B cell (primary cell): ENCODE data around the gene DSCAML1. TPM values are rescaled to one million over a fixed set of nuclear protein-coding genes. Genes with fewer than 3 reads are reported as not detected.

ENCODE experiments used
- ATAC-seq: fragments of 200-7000 bp; cut with Tn5 transposase; one replicate; pipeline ENCODE4 v1.10.0; 2021; ENCODE audit warnings: low read depth, mild to moderate bottlenecking, moderate number of reproducible peaks, moderate library complexity
- CTCF ChIA-PET: fragments of 350-600 bp; sonication (Branson Sonifier 250); formaldehyde crosslinking; loops from one replicate; lab custom pipeline; 2021; ENCODE audit warnings: antibody characterized with exemption, inconsistent platforms; lab: Charles Lee
- POLR2A ChIA-PET: fragments of 350-600 bp; sonication (Branson Sonifier 250); formaldehyde crosslinking; loops from one replicate; lab custom pipeline; 2021; ENCODE audit warnings: antibody characterized with exemption; lab: Charles Lee
- DNase-seq: peaks from one replicate; pipeline ENCODE4 v3.0.0; 2013
- H2AFZ ChIP-seq: 2 replicates; pipeline ENCODE4 v1.6.1; 2012; ENCODE audit warnings: mild to moderate bottlenecking, low read depth, low read length; ENCODE audit not compliant: insufficient read depth, poor library complexity, severe bottlenecking
- H3K27ac ChIP-seq, 2 donors: 1 replicate in 1 of 2; 2 replicates in 1 of 2; pipeline ENCODE4 v1.5.1; 2012 to 2013; ENCODE audit warnings: low read length in 2 of 2, mild to moderate bottlenecking in 2 of 2, moderate library complexity in 1 of 2
- H3K27me3 ChIP-seq, 4 experiments: fragments of 200-600 bp in 1 of 4; sonication (generic) in 1 of 4; replicated peaks in 1 of 4; 1 replicate in 2 of 4; 2 replicates in 2 of 4; pipeline versions ENCODE4 v1.6.1 to v1.7.0; 2013 to 2016; ENCODE audit warnings: low read length in 3 of 4, mild to moderate bottlenecking in 2 of 4, mixed read lengths in 1 of 4, moderate library complexity in 1 of 4; ENCODE audit not compliant: insufficient read depth in 4 of 4, control insufficient read depth in 3 of 4; ENCODE audit errors: control extremely low read depth in 1 of 4
- H3K36me3 ChIP-seq, 2 experiments: replicated peaks in 1 of 2; 1 replicate in 1 of 2; 2 replicates in 1 of 2; pipeline versions ENCODE4 v1.6.1 to v1.7.1; 2013; ENCODE audit warnings: low read length in 1 of 2; ENCODE audit not compliant: insufficient read depth in 2 of 2, control insufficient read depth in 1 of 2; ENCODE audit errors: control extremely low read depth in 1 of 2, extremely low read depth in 1 of 2
- H3K4me1 ChIP-seq, 2 donors: fragments of 200-600 bp in 1 of 2; sonication (generic) in 1 of 2; 1 replicate in 1 of 2; 2 replicates in 1 of 2; pipeline versions ENCODE4 v1.5.1 to v1.6.1; 2013 to 2017; ENCODE audit warnings: low read length in 2 of 2; ENCODE audit not compliant: control insufficient read depth in 2 of 2, insufficient read depth in 2 of 2
- H3K4me2 ChIP-seq: replicated peaks from 2 replicates; pipeline ENCODE3; 2012; ENCODE audit warnings: mild to moderate bottlenecking, low read depth, low read length; ENCODE audit not compliant: poor library complexity, severe bottlenecking
- H3K4me3 ChIP-seq, 5 experiments: fragments of 200-600 bp in 1 of 5; sonication (generic) in 1 of 5; 1 replicate in 3 of 5; 2 replicates in 2 of 5; pipeline versions ENCODE4 v1.5.1 to v1.7.0; 2011 to 2016; ENCODE audit warnings: low read length in 4 of 5, mild to moderate bottlenecking in 4 of 5, low read depth in 2 of 5, control low read depth in 1 of 5, moderate library complexity in 1 of 5; ENCODE audit not compliant: insufficient read depth in 1 of 5; ENCODE audit errors: control extremely low read depth in 1 of 5, extremely low read depth in 1 of 5
- H3K79me2 ChIP-seq: fragments of 200-600 bp; sonication (generic); one replicate; pipeline ENCODE4 v1.6.0; 2016; ENCODE audit warnings: low read length; ENCODE audit not compliant: control insufficient read depth, insufficient read depth
- H3K9ac ChIP-seq: fragments of 200-600 bp; sonication (generic); 2 replicates; pipeline ENCODE4 v1.6.1; 2017; ENCODE audit warnings: mild to moderate bottlenecking, low read length, moderate library complexity
- H3K9me3 ChIP-seq, 3 donors: one replicate each; pipeline versions ENCODE4 v1.6.1 to v1.7.1; 2013; ENCODE audit warnings: low read length in 2 of 3; ENCODE audit not compliant: control insufficient read depth in 2 of 3, insufficient read depth in 1 of 3; ENCODE audit errors: control extremely low read depth in 1 of 3
- H4K20me1 ChIP-seq: 2 replicates; pipeline ENCODE4 v1.6.0; 2012; ENCODE audit warnings: mild to moderate bottlenecking, low read length; ENCODE audit not compliant: insufficient read depth, control insufficient read depth, poor library complexity, severe bottlenecking
- H3K27ac Mint-ChIP-seq: one replicate; pipeline ENCODE4 v1.8.0; 2021; ENCODE audit warnings: mixed read lengths
- H3K27me3 Mint-ChIP-seq: one replicate; pipeline ENCODE4 v1.8.0; 2021; ENCODE audit warnings: mixed read lengths
- H3K4me1 Mint-ChIP-seq: one replicate; pipeline ENCODE4 v1.8.0; 2021; ENCODE audit warnings: mixed read lengths
- H3K4me3 Mint-ChIP-seq: one replicate; pipeline ENCODE4 v1.8.0; 2021; ENCODE audit warnings: mixed read lengths
- H3K9me3 Mint-ChIP-seq: one replicate; pipeline ENCODE4 v1.8.0; 2022; ENCODE audit warnings: mixed read lengths; ENCODE audit not compliant: insufficient read depth
- EZH2 ChIP-seq: IDR thresholded peaks from 2 replicates; pipeline ENCODE4 v1.6.1; 2012; ENCODE audit warnings: borderline replicate concordance, low read depth, mild to moderate bottlenecking, moderate library complexity, low read length; ENCODE audit not compliant: insufficient read depth, poor library complexity, severe bottlenecking
- WGBS: methylation state at CpG from one replicate; pipeline ENCODE4 v1.1.5; 2013; ENCODE audit warnings: missing lambda C conversion rate; ENCODE audit not compliant: insufficient coverage; 5-methylcytosine and 5-hydroxymethylcytosine counted together
- intact Hi-C: fragments of 100-400 bp; cut with micrococcal nuclease; formaldehyde crosslinking; loops from one replicate; pipeline ENCODE4 v1.10.0; 2022
- polyA plus RNA-seq: library from polyadenylated mRNA; depleted of rRNA; stranded (reverse); fragments of >200 nt; gene quantifications from 2 replicates; pipeline ENCODE4 v1.2.3, GENCODE V29; 2012
- total RNA-seq, 2 donors: library from RNA; stranded (reverse); fragments of 120-200 nt in 1 of 2; gene quantifications; 1 replicate in 1 of 2; 2 replicates in 1 of 2; pipeline versions ENCODE4 v1.2.3 to v1.2.4, GENCODE V29; 2013 to 2022
- TF ChIP-seq, protein P1 (sequence below): fragments of 200-600 bp; IDR thresholded peaks from one replicate; pipeline ENCODE4 v1.8.0; 2022; ENCODE audit warnings: antibody characterized with exemption, mild to moderate bottlenecking

Gene DSCAML1
- total and polyA plus RNA-seq, 2 donors (not counting 1 experiment from before 2014, with no cell fraction given) = 1.2 to 6.2 TPM

DNA sequence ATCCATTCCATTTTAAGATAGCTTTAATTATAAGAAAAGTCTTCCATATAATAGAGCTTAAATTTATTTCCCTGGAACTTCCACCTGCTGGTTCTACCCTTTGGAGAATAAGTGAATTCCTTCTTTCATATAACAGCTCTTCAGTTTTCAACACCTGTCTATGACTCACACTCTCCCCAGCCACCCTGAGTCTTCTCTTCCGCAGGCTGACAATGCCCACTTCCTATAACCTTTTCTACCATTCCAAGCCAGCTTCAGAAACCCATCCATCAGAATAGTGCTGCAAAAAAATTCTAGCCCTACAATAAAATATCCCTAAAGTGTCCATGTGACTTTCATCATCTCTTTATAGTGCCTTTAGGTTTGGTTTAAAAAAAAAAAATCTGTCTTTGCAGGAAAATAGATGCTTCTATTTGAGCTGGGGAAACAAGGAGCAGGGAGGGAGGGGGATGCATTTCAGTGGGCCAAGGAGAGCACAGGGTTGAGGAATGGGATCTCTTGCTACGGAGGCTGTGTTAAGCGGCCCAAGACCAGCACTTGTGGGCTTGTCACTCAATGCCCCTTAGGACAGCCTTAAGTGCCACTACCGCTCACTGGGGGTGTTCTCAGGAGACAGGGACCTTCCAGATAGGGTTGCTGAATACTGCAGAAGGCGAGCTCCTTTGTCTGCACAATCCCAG, 178.6 kb downstream of the DSCAML1 start:
- ChIA-PET POLR2A (no interaction called here), CTCF (interaction anchor here (1.0 kb wide), 1 partner anchor 13 kb away, joined by 3 read pairs; no protein-coding TSS in a partner anchor)
- WGBS = 85% methylated on average over 5 of the region's 5 CpGs
- H2AFZ ChIP-seq = no peak overlapping the region
- H3K9me3 Mint-ChIP-seq = peaks cover 4% of the 10 kb centered on the region
- H3K4me2 ChIP-seq = no peak overlapping the region
- H3K36me3 ChIP-seq = no peaks in the 10 kb centered on the region
- no peak for ATAC-seq
- no peak overlapping the region for H3K4me3 ChIP-seq
- H3K27me3 ChIP-seq = peaks cover 0 to 19% (median 2%) of the 10 kb centered on the region in 4 experiments
- TF ChIP-seq, protein P1, sequence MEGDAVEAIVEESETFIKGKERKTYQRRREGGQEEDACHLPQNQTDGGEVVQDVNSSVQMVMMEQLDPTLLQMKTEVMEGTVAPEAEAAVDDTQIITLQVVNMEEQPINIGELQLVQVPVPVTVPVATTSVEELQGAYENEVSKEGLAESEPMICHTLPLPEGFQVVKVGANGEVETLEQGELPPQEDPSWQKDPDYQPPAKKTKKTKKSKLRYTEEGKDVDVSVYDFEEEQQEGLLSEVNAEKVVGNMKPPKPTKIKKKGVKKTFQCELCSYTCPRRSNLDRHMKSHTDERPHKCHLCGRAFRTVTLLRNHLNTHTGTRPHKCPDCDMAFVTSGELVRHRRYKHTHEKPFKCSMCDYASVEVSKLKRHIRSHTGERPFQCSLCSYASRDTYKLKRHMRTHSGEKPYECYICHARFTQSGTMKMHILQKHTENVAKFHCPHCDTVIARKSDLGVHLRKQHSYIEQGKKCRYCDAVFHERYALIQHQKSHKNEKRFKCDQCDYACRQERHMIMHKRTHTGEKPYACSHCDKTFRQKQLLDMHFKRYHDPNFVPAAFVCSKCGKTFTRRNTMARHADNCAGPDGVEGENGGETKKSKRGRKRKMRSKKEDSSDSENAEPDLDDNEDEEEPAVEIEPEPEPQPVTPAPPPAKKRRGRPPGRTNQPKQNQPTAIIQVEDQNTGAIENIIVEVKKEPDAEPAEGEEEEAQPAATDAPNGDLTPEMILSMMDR = no peak
- no peak for TF ChIP-seq EZH2
- H3K9me3 ChIP-seq = peaks cover 2 to 13% (median 5%) of the 10 kb centered on the region in 3 donors
- H3K4me1 ChIP-seq = no peaks in the 10 kb centered on the region
- no peak overlapping the region for H3K27ac Mint-ChIP-seq
- no peak overlapping the region for H3K27ac ChIP-seq
- no peaks in the 10 kb centered on the region for H3K4me1 Mint-ChIP-seq
- H3K79me2 ChIP-seq = no peaks in the 10 kb centered on the region
- no peaks in the 10 kb centered on the region for H4K20me1 ChIP-seq
- peaks cover 33% of the 10 kb centered on the region for H3K27me3 Mint-ChIP-seq
- no peak overlapping the region for H3K9ac ChIP-seq
- intact Hi-C loops = no loop called here
- H3K4me3 Mint-ChIP-seq = no peak overlapping the region
- DNase-seq = no peak

DNA sequence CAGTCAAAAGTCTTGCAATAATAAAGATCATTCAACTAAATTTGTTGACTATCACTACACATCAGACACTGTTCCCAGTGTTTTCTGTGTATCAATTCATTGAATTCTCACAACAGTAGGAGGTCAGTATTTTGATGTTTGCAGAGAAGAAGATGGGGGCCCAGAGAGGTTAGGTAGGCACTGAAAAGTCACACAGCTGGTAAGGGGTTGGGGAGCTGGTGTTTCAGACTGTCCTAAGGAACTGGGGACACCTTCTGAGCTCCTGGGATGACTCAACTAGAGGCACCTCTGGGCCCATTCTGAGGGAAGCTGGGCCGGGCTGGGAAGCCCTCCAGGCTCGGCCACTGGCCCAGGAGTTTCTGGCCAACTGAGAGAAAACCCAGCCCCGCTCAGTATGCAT, 180.0 kb downstream of the DSCAML1 start:
- DNase-seq (no peak), ATAC-seq (no peak)
- Histone ChIP-seq H3K9ac (no peak overlapping the region), H3K36me3 (no peaks in the 10 kb centered on the region), H3K27ac (no peak overlapping the region), H2AFZ (no peak overlapping the region), H3K9me3 (peaks cover 2 to 6% (median 5%) of the 10 kb centered on the region in 3 donors), H3K4me3 (no peak overlapping the region), H3K79me2 (no peaks in the 10 kb centered on the region), H3K4me1 (no peaks in the 10 kb centered on the region), H3K4me2 (no peak overlapping the region), H3K27me3 (peaks cover 0 to 22% (median 2%) of the 10 kb centered on the region in 4 experiments), H4K20me1 (no peaks in the 10 kb centered on the region)
- no peak overlapping the region for H3K27ac Mint-ChIP-seq
- ChIA-PET CTCF (no interaction called here), POLR2A (no interaction called here)
- WGBS = 100% methylated on average over 2 of the region's 3 CpGs
- no peak for TF ChIP-seq EZH2
- TF ChIP-seq, protein P1 = no peak
- H3K9me3 Mint-ChIP-seq = peaks cover 4% of the 10 kb centered on the region
- no peaks in the 10 kb centered on the region for H3K4me1 Mint-ChIP-seq
- intact Hi-C loops = no loop called here
- no peak overlapping the region for H3K4me3 Mint-ChIP-seq
- peaks cover 37% of the 10 kb centered on the region for H3K27me3 Mint-ChIP-seq
